Putamen (tissue), 1 donor: ENCODE measurements around the gene IGF2BP2.
"Not testable (repeated sequence)": the region's sequence is repeated elsewhere in the genome, so short reads cannot be mapped to it uniquely, and the experiment has no call there.

Experiments
- DNase-seq: peaks from one replicate; pipeline ENCODE4 v3.0.0-alpha.2; 2016; ENCODE audit warnings: low spot score

IGF2BP2 gene

DNA sequence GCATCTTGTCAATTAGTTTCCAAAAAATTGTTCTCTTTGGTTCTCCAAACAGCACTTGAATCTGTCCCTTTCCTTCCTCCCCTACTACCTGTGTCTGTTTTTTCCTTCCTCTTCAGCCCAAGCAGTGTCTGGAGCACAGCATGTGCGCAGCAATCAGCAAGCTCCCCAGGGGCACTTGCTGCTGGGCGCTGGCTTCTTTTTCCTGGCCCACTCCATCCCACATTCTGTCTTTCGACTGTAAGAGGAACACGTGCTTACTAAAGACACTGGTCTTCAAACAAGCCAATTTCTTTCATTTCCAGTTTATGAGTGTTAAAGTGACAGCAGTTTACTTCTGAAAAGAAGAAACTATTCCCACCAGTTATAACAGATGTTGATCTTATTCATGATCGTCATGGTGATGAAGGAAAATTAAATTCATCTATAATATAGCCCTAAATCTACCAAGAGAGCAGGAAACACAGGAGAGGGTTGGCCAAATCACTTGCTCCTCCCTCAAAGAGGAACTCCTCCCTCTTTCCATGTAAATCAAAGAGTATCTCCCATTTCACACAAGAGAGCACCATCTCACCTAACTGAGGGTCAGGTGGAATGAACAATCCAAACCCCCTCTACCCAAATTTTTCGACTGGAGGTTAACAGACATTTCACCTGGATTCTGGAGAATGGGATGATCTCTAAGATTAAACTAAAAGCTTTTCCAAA is 115.4 kb downstream of the IGF2BP2 start:
- no peak for DNase-seq

DNA sequence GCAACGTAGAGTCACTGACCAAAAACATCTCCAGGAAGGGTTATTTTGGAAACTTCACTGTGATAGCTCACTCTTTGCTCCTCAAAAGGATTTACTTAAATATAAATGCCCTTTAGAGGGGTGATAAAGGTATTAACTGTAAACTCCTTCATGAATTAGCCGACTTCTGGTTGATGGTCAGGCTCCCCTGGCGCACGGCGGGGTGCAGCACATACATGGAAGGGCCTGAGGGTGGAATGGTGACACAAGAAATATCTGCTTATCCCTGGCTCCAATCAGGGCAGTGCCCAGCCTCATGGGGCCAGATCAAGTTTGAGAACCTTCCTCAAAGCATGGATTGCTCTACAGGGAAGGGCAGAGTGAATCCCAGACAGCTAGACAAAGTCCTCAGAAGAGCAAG is 116.5 kb downstream of the IGF2BP2 start:
- no peak for DNase-seq

DNA sequence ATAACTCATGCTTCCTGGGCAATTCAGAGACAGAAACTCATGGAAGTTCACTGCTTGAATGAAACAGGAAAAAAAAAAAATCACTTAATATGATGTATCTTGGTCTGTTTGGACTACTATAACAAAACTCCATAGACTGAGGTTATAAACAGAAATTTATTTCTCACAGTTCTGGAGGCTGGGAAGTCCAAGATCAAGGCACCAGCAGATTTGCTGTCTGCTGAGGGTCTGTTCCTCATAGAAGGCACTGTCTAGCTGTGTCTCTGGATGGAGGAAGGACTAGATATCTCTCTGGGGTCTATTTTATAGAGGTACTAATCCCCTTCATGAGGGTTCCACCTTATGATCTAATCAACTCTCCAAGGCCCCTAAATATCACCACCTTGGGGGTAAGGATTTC is 119.3 kb downstream of the IGF2BP2 start:
- DNase-seq: no peak

DNA sequence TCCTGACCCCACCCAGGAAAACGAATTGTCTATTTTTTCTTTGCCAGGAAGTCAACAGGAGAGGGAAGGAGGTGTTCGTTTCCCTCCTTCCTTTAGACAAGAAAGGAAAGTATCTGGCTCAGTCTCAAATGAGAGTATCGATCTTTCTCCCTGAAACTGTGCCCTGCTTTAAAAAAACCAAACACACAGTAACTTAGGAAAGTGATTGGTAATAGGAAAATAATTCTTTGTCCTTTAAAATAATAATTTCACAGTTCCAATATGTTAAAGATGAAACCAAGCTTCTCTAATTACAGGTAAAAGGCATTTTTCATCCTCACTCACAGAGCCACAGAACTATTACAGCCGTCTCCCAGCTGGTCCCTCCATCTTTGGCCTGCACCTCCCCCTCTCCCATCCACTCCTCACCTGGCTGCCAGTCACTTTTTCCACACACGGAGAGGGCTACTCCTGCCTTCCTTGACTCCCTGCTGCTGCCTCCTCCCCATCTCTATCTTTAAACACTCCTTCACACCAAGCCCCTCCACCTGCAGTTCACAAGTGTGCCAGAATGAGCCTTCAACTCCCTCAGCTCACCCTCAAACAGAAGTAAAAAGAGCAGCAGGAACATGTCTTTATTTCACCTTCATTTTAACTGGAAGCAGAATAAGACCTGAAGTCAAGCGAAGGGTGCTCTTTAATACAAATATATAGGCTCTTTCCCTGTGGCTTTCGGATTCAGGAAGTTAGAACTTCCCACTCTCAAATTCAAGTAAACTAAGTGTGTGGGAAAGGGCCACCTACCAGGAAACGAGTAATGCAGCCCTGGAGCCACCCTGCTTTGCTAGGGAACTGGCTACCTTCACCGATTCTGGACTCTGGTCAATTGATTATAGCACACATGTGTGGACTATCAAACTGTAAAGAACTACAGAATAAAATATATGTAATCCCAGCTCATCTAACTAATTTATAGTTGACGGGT is 122.3 kb downstream of the IGF2BP2 start:
- DNase-seq: no peak

DNA sequence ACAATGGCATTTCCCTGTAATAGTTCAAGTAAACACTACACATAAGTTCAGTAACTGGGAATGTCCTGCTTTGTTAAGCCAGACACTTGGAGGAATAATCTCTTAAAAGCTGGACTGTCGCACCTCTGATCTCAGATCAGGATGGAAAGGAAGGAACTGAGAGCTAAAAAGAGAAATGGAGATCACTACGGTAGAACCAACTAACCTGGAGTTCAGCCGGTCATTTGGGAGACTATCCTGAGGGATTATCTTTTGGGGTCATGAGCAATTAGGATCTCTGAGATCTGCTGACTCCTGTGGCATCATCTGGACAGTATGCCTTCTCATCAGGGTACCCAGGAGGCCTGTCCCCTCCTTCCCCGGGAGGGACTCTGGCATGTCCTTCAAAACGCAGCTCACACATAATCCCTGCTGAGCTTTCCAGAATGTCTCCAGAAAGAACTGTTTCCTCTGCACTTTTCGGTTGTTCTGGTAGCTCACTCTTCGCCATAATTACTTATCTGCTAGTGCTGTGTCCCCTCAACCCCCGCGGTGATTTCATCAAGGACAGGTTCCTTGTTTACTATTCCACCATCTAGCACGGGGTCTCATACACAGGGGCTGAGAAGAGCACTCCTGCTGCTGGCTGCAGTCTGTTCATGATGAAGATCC is 123.1 kb downstream of the IGF2BP2 start:
- DNase-seq: no peak

DNA sequence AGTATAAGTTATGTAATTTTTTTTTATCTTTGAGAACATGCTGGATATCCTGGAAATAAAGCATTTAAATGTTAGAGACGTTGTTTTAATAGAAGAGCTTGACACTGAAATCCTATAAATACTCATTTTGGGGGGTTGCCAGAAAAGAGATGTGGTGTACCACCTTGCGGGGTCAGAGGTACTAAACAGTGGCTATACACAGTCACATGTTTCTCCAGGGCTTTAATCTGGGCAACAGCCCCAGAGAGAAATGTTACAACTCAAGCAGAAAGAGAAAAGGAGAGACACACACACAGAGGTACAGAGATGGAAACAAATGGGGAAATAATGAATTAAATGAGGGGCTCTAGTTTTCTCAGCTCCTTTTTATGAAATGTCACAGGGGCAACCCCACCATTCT is 124.9 kb downstream of the IGF2BP2 start:
- DNase-seq: no peak

DNA sequence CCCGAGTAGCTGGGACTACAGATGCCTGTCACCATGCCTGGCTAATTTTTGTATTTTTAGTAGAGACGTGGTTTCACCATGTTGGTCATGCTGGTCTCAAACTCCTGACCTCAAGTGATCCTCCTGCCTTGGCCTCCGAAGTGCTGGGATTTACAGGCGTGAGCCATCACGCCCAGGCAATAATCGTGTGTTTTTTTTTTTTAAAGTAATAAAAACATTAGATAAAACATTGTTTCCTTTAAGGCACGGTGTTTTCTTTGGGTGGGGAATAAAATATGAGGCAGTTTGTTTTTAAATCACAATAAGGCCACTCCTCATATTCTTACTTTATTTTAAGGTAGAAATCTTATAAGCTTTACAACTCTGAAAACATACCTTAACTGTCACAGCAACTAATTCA is 127.6 kb downstream of the IGF2BP2 start:
- DNase-seq: not testable (repeated sequence)

DNA sequence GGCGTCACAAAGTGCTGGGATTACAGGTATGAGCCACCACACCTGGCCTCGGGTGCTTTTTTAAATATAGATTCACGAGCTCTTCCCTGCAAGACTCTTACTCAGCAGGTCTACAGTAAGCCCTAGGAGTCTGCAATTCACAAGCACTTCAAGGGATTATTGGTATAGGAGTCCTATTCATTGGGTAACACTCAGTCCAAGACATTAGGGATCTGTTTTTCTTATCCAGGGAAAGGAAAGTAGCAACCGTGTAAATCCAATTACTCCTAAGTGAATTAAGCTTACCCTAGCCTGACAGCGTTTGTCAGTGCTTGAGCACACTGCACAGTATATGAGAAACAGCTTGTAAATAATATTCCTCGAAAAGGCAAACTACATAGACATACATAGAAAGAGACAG is 128.8 kb downstream of the IGF2BP2 start:
- DNase-seq: no peak

DNA sequence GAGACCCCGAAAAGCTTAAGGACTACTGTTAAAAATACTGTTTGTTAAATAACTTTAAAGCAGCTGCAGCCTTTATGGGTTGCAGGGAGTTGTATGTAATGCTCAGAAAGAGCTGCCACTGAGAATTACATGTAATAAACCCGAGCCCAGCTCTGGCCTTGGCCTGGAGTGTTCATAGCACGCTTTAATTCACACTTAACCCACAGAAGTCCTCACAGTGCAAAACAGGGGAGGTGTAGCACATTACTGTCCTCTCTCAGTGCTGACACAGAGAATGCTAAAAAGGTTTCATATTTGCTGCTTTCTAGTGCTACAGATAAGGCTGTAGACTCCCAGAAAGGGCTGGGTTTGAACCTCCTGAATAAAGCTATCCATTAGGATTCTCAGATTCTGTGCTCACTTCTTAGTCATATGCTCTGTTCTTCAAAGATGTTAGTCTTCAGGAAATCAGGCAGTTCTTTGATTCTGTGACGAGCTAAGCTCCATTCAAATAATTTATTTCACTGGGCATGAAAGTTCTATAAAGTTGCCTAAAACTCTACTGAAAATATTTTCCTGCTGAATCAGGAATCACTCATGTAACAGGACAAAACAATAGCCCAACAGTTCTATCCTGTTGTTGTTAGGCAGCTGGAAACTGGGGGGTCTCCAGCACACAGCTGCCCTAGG is 130.7 kb downstream of the IGF2BP2 start:
- DNase-seq: no peak

DNA sequence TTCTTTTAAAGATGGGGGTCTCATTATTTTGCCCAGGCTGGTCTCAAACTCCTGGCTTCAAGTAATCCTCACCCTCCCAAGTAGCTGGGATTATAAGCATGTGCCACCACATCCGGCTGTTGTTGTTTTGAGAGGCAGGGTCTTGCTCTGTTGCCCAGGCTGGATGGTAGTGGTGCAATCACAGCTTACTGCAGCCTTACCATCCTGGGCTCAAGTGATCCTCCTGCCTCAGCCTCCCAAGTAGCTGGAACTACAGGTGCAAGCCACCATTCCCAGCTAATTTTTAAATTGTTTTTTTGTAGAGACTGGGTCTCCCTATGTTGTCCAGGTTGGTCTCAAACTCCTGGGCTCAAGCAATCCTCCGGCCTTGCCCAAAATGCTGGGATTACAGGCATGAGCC is 133.2 kb downstream of the IGF2BP2 start:
- no peak for DNase-seq

DNA sequence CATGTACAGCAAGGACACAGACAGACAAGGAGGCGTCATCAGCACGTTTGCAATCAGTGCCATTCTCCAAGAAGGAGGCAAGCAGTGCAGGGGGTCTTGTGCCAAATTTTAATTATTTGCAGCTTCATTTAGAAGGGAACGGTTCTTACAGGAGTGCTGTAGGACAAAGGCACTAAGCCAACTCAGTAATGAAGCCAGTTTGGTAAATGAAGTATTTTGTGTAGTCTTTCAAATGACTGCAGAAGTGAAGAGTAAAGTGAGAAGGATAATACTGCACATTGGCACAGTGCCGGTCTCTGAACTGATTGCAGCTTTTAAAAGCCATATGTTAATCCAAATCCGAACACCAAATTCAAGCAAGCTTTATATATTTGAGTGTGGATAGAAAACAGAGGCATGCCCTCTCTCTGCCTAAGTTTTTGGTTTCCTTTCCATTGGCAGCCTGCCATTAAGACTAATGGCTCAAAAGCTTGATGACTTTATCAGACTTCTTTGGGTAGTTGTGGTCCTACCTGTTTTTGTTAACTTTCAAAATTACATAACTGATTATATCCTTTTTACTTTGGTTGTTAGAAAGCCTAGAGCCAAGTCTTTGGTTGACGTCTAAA is 137.5 kb downstream of the IGF2BP2 start:
- DNase-seq: no peak

DNA sequence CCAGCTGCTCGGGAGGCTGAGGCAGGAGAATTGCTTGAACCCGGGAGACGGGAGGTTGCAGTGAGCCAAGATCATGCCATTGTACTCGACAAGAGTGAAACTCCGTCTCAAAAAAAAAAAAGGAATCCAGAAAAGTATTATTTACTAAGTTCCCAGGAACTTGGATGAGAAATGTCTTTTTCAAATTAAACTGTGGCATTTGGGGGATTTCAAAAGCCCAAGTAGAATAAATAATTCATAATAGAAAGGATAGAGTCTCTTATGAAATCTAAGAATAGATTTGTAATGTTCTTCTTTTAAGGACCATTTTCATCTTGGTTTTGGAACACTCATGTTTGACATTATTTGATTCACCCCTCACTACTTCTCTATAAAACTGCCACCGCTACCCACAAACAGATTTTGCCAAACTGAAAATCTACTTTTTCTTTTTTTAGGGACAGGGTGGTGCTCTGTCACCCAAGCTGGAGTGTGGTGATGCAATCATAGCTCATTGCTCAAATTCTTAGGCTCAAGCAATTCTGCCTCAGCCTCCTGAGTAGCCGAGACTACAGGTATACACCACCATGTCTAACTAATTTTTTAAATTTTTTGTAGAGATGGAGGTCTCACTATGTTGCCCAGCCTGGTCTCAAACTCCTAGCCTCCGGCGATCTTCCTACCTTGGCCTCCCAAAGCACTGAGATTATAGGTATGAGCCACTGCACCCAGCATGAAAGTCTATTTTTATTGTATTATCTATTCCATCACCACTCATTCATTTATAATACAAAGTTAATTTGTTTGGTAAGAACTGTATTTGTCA is 139.4 kb downstream of the IGF2BP2 start:
- no peak for DNase-seq

DNA sequence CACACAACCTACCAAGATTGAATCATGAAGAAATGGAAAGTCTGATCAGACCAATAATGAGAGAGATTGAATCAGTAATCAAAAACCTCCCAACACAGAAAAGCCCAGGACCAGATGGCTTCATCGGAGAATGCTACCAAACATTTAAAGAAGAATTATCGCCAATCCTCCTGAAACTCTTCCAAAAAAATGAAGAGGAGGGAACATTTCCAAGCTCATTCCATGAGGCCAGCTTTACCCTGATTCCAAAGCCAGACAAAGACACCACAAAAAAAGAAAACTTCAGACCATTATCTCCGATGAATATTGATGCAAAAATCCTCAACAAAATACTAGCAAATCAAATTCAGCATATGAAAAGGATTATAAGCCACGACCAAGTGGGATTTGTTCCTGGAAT is 144.6 kb downstream of the IGF2BP2 start:
- no peak for DNase-seq

DNA sequence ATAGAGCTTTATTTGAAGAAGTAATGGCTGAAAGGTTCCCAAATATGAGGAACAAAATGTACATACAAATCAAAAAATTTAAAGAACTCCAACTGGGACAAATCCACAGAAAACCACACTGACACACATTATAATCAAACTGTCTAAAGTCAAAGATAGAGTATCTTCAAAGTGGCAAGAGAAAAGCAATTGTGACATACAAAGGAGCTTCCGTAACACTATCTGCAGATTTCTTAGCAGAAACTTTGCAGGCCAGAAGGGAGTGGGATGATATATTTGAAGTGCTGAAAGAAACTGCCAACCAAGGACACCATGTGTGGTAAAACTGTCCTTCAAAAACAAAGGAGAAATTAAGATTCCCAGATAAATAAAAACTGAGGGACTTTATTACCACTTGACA is 146.8 kb downstream of the IGF2BP2 start:
- no peak for DNase-seq

DNA sequence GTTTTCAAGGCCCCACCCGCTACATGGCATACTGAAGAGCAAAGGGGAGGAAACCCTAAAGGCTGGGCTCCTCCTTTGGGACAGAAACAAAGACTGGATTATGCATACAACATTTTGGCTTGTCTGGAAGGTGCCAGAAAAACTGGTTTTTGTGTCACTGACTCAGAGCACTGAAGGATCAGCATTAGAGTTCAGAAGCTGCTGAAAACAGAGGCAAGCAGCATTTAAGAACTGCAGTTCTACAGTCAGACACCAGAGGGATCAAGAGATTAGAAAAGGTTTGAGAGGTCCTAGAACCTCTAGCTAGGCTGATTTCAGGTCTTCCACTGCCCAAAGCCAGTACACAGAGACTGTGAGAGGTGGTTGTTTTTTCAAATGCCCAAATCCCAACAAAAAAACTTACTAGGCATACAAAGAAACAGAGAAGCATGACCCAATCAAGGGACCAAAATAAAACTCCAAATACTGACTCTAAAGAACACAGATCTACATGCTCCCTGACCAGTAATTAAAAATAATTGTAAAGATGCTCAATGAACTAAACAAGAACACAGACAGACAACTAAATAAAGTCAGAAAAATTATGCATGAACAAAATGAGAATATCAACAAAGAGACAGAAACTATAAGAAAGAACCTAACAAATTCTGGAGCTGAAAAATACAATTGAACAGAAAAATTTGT is 147.6 kb downstream of the IGF2BP2 start:
- DNase-seq: no peak

DNA sequence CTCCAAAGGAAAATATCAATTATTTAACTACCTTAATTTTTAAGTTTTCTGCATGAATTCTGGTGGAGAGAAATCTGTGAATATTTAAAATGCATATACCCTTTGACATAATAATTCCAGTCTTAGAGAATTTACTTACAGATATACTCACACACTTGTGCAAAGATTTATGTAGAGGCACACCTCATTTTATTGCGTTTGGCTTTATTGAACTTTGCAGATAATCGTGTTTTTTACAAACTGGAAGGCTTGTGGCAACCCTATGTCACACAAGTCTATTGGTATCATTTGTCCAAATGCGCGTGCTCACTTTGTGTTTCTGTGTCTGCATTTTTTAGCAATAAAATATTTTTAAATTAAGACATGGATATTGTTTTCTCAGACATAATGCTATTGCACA is 157.3 kb downstream of the IGF2BP2 start:
- no peak for DNase-seq

DNA sequence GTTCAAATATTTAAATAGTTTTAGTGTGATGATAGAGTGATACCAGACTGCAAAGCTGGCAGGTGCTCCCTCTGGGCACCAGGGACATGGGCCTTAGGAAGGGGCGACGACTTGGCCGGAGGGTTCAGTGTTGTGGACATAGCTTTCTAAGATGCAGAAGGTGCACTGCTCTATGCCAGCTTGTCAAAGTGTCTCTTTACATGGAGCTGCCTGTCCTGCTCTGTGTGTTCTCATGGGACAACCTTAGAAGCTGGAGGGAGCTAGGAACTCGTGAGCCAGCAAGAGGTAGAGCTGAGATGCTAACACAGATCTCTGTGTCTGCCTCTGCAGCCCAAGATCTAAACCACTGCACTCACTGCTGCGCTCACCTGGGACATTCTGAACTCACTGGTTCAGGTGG is 160.9 kb downstream of the IGF2BP2 start:
- DNase-seq: no peak

DNA sequence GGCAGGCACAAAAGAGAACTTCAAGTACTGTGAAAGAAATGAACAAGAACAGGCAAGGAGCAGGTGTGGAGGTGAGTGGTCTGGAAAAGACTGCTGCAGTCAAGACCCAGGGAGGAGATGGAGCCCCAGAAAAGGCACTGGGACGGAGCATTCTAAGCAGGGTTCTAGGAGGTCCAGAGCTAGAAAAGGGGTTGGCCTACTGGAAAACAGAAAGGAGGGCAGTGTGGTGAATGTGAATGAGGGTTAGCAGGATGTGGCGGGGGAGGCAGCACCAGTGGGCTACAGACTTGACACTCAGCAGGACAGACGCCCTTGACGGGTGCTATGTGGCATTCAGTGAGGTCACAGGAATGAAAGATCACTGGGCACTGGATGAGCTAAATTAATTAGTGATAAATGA is 163.1 kb downstream of the IGF2BP2 start:
- DNase-seq: no peak

DNA sequence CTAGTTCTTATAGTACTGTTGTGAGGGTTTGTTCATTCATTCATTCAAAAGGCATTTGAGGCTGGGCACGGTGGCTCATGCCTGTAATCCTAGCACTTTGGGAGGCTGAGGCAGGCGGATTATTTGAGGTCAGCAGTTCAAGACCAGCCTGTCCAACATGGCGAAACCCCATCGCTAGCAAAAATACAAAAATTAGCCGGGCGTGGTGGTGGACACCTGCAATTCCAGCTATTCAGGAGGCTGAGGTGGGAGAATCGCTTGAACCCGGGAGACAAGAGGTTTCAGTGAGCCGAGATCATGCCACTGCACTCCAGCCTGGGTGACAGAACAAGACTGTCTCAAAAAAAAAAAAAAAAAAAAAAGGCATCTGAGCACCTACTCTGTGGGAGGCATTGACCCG is 163.5 kb downstream of the IGF2BP2 start:
- DNase-seq: not testable (repeated sequence)
